ENCODE data around the gene CENPT.

GRCh38 chr16:67879936-67880335, 32.4 kb upstream of the CENPT start:
- TF ChIP-seq, protein P1, sequence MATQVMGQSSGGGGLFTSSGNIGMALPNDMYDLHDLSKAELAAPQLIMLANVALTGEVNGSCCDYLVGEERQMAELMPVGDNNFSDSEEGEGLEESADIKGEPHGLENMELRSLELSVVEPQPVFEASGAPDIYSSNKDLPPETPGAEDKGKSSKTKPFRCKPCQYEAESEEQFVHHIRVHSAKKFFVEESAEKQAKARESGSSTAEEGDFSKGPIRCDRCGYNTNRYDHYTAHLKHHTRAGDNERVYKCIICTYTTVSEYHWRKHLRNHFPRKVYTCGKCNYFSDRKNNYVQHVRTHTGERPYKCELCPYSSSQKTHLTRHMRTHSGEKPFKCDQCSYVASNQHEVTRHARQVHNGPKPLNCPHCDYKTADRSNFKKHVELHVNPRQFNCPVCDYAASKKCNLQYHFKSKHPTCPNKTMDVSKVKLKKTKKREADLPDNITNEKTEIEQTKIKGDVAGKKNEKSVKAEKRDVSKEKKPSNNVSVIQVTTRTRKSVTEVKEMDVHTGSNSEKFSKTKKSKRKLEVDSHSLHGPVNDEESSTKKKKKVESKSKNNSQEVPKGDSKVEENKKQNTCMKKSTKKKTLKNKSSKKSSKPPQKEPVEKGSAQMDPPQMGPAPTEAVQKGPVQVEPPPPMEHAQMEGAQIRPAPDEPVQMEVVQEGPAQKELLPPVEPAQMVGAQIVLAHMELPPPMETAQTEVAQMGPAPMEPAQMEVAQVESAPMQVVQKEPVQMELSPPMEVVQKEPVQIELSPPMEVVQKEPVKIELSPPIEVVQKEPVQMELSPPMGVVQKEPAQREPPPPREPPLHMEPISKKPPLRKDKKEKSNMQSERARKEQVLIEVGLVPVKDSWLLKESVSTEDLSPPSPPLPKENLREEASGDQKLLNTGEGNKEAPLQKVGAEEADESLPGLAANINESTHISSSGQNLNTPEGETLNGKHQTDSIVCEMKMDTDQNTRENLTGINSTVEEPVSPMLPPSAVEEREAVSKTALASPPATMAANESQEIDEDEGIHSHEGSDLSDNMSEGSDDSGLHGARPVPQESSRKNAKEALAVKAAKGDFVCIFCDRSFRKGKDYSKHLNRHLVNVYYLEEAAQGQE (IDR thresholded peaks at IDR 0.05; ENCODE audit: insufficient replicate concordance, low read depth): no peak
- TF ChIP-seq, protein P2, sequence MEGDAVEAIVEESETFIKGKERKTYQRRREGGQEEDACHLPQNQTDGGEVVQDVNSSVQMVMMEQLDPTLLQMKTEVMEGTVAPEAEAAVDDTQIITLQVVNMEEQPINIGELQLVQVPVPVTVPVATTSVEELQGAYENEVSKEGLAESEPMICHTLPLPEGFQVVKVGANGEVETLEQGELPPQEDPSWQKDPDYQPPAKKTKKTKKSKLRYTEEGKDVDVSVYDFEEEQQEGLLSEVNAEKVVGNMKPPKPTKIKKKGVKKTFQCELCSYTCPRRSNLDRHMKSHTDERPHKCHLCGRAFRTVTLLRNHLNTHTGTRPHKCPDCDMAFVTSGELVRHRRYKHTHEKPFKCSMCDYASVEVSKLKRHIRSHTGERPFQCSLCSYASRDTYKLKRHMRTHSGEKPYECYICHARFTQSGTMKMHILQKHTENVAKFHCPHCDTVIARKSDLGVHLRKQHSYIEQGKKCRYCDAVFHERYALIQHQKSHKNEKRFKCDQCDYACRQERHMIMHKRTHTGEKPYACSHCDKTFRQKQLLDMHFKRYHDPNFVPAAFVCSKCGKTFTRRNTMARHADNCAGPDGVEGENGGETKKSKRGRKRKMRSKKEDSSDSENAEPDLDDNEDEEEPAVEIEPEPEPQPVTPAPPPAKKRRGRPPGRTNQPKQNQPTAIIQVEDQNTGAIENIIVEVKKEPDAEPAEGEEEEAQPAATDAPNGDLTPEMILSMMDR (IDR thresholded peaks at IDR 0.05; ENCODE audit: insufficient read depth, low read length): no peak
- TF ChIP-seq POLR2AphosphoS5 (IDR thresholded peaks at IDR 0.05; ENCODE audit: low read depth): no peak

Data from HL-60 (cell line).